Spleen (tissue), 7 donors: ENCODE measurements around the gene CDX2.

Source experiments
- POLR2A ChIP-seq, 3 donors: fragments of 450-650 bp; IDR thresholded peaks; one replicate each; pipeline ENCODE4 v1.5.1; 2017; ENCODE audit warnings: antibody characterized with exemption in 3 of 3, mild to moderate bottlenecking in 1 of 3
- TF ChIP-seq, protein P1 (sequence below), 11 experiments: fragments of 200-600 bp in 7 of 11; fragments of 450-650 bp in 4 of 11; sonication (generic) in 4 of 11; IDR thresholded peaks in 8 of 11; conservative IDR thresholded peaks in 3 of 11; 1 replicate in 7 of 11; 2 replicates in 4 of 11; pipeline versions ENCODE4 v1.4.0 to v1.8.0; 2016 to 2021; ENCODE audit warnings: antibody characterized with exemption in 11 of 11, inconsistent platforms in 4 of 11, mild to moderate bottlenecking in 1 of 11
- donor health status: DM: no; HTN: no; CAD: no; lungs with moderate emphysema.
- donor health status: DM: no; HTN: no; CAD: no.
- donor health status: DM: no; HTN: no; CAD: no.

DNA sequence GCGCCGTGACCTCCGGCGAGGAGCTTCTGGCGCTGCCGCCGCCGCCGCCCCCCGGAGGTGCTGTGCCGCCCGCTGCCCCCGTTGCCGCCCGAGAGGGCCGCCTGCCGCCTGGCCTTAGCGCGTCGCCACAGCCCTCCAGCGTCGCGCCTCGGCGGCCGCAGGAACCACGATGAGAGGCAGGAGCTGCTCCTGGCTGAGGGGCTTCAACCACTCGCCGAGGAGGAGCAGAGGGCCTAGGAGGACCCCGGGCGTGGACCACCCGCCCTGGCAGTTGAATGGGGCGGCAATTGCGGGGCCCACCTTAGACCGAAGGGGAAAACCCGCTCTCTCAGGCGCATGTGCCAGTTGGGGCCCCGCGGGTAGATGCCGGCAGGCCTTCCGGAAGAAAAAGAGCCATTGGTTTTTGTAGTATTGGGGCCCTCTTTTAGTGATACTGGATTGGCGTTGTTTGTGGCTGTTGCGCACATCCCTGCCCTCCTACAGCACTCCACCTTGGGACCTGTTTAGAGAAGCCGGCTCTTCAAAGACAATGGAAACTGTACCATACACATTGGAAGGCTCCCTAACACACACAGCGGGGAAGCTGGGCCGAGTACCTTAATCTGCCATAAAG is 44.5 kb downstream of the CDX2 start:
- TF ChIP-seq, protein P1, sequence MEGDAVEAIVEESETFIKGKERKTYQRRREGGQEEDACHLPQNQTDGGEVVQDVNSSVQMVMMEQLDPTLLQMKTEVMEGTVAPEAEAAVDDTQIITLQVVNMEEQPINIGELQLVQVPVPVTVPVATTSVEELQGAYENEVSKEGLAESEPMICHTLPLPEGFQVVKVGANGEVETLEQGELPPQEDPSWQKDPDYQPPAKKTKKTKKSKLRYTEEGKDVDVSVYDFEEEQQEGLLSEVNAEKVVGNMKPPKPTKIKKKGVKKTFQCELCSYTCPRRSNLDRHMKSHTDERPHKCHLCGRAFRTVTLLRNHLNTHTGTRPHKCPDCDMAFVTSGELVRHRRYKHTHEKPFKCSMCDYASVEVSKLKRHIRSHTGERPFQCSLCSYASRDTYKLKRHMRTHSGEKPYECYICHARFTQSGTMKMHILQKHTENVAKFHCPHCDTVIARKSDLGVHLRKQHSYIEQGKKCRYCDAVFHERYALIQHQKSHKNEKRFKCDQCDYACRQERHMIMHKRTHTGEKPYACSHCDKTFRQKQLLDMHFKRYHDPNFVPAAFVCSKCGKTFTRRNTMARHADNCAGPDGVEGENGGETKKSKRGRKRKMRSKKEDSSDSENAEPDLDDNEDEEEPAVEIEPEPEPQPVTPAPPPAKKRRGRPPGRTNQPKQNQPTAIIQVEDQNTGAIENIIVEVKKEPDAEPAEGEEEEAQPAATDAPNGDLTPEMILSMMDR (IDR thresholded peaks at IDR 0.05 in 8 of 11, conservative IDR thresholded peaks at IDR 0.05 in 3 of 11): no peak
- TF ChIP-seq POLR2A (IDR thresholded peaks at IDR 0.05): no peak
